Measurements from ENCODE around the gene RFTN1.

GRCh38 chr3:16426665-16427064 is 86.8 kb downstream of the RFTN1 start:
- TF ChIP-seq RFX5 (IDR thresholded peaks at IDR 0.05; ENCODE audit: borderline replicate concordance, low read depth, low read length), result no peak
- no peak for TF ChIP-seq ATF3 (IDR thresholded peaks at IDR 0.05; ENCODE audit: insufficient read depth, low read depth, low read length)
- no peak for TF ChIP-seq E2F6 (IDR thresholded peaks at IDR 0.05)
- TF ChIP-seq POLR2AphosphoS5 (IDR thresholded peaks at IDR 0.05; ENCODE audit: low read depth, low read length), result no peak
- TF ChIP-seq CTCF (IDR thresholded peaks at IDR 0.05; ENCODE audit: control extremely low read depth in 1 of 3, insufficient read depth in 1 of 3, low read depth in 1 of 3, low read length in 3 of 3), result no peak
- TF ChIP-seq PHF8 (conservative IDR thresholded peaks at IDR 0.05; ENCODE audit: low read depth, low read length), result no peak
- TF ChIP-seq CEBPB (IDR thresholded peaks at IDR 0.05; ENCODE audit: low read depth, low read length), result no peak
- TF ChIP-seq SIN3A (conservative IDR thresholded peaks at IDR 0.05 in 1 of 2, IDR thresholded peaks at IDR 0.05 in 1 of 2; ENCODE audit: low read depth in 1 of 2, low read length in 2 of 2), result no peak
- TF ChIP-seq USF2 (IDR thresholded peaks at IDR 0.05; ENCODE audit: low read length), result no peak
- no peak for TF ChIP-seq EZH2 (IDR thresholded peaks at IDR 0.05; ENCODE audit: low read depth, low read length, severe bottlenecking)
- no peak for TF ChIP-seq ATF2 (IDR thresholded peaks at IDR 0.05; ENCODE audit: low read length)

Data from H1 (cell line).